CD1c-positive myeloid dendritic cell (primary cell): ENCODE measurements around the gene LRRC34.

Experiments
- DNase-seq: peaks from one replicate; pipeline ENCODE4 v3.0.0-alpha.2; 2016; ENCODE audit errors: extremely low spot score

Gene LRRC34

GRCh38 chr3:169813757-169814517, 1.2 kb upstream of the LRRC34 start:
- peak; percentile 65 for DNase-seq

GRCh38 chr3:169813278-169813677, 574 bp upstream of the LRRC34 start:
- peak; percentile 33 for DNase-seq

- peak; percentile 7 for DNase-seq
Observed at GRCh38 chr3:169811631-169812331, 923 bp downstream of the LRRC34 start.

GRCh38 chr3:169809230-169809795, 3.4 kb downstream of the LRRC34 start:
- DNase-seq, result no peak

- no peak for DNase-seq
Observed at GRCh38 chr3:169804681-169805080, 8.0 kb downstream of the LRRC34 start.

GRCh38 chr3:169792359-169792758, 20.3 kb downstream of the LRRC34 start:
- DNase-seq, result no peak

- no peak for DNase-seq
Observed at GRCh38 chr3:169790687-169791429, 21.8 kb downstream of the LRRC34 start.

GRCh38 chr3:169790219-169790618, 22.5 kb downstream of the LRRC34 start:
- no peak for DNase-seq

- no peak for DNase-seq
Observed at GRCh38 chr3:169787791-169788190, 24.9 kb downstream of the LRRC34 start.

GRCh38 chr3:169787120-169787519, 25.6 kb downstream of the LRRC34 start:
- no peak for DNase-seq

GRCh38 chr3:169781209-169781855, 31.4 kb downstream of the LRRC34 start:
- DNase-seq, result no peak

- no peak for DNase-seq
Observed at GRCh38 chr3:169780742-169781141, 32.0 kb downstream of the LRRC34 start.

- DNase-seq, result no peak
Observed at GRCh38 chr3:169777822-169778221, 34.9 kb downstream of the LRRC34 start.

GRCh38 chr3:169774186-169774585, 38.5 kb downstream of the LRRC34 start:
- DNase-seq, result no peak

- DNase-seq, result peak; percentile 94
Observed at GRCh38 chr3:169772897-169773816, 39.5 kb downstream of the LRRC34 start, which contains the start of gene MYNN. MYNN (plus strand) TSS chr3:169773396; CDS start chr3:169774296, 900 bp downstream.

GRCh38 chr3:169772305-169772896, 40.3 kb downstream of the LRRC34 start:
- DNase-seq, result peak; percentile 80

- peak; percentile 90 for DNase-seq
Observed at GRCh38 chr3:169771497-169772304, 41.0 kb downstream of the LRRC34 start.

- DNase-seq, result peak; percentile 73
Observed at GRCh38 chr3:169769287-169770181, 43.2 kb downstream of the LRRC34 start, which contains the start of gene ACTRT3. ACTRT3 (minus strand) TSS chr3:169769561; CDS start chr3:169769520, 41 bp downstream.
